ENCODE results near the gene BCDIN3D.

The BCDIN3D gene

DNA sequence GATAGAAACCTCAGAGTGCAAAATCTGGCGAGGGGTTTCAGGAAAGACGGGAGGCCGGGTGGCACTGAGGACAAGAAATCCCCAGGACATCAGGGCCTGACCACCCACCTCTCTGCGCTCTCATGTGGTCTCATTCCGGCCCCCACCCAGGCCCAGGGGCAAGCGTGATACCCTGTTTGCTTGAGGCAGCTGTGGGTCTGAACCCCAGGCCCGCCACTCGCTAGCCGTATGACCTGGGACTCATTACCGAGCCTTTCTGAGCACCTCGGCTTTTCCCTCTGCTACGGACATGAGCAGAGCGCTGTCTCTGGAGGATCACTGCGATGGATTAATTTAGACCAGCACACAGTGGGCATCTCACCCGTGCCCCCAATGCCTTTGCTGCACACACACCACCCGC lies 25.5 kb upstream of the BCDIN3D start:
- Histone ChIP-seq H3F3A (ENCODE audit: insufficient read depth, low read length) (no peaks in the 10 kb centered on the region), H4K20me1 (ENCODE audit: insufficient read depth, low read length) (no peaks in the 10 kb centered on the region)

DNA sequence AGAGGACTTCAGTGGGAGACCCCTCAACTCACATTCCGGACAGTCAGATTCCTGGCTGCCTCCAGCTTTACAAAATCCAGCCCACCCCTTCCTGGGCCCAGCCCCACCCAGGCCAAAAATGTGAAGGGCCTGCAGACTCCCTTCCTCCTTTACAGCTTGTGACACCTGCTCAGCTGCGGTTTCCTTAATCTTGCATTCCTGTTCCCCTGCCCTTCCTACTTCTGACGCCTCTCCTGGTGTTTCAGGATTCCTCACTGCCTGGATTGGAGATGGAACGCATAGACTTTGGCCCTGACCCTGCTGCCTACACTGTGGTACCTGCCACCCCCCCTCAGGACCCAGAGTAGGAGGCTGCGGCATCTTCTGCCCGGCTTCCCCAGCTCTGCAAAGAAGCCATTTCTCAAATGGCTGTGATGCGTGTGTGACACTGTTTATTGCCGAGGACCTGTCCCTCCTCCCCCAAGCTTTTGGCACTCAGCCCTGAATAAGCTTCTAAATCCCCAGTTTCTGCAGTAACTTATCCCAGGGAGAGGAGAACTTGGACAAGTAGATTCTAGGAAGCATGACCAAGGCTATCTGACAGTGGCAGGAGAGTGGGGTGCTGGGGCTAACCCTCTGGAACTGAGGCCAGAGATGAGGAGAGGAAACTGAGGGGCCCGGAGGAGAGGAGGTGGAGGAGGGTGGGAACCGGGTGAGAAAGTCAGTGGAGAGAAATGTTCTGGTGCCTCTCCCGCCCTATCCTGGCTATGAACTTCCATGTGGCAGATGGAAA lies 24.9 kb upstream of the BCDIN3D start:
- H4K20me1 ChIP-seq (ENCODE audit: insufficient read depth, low read length): no peaks in the 10 kb centered on the region
- no peak overlapping the region for H3K9ac ChIP-seq (ENCODE audit: low read length)
- H3K4me1 ChIP-seq (ENCODE audit: insufficient read depth, low read length, severe bottlenecking): no peaks in the 10 kb centered on the region
- no peaks in the 10 kb centered on the region; the same call in 1 of the 2 replicates for H3K27me3 ChIP-seq (ENCODE audit: insufficient read depth, low read length)
- H3F3A ChIP-seq (ENCODE audit: insufficient read depth, low read length): no peaks in the 10 kb centered on the region
- no peak for TF ChIP-seq CTCF (IDR thresholded peaks at IDR 0.05; ENCODE audit: low read length)
- TF ChIP-seq EZH2 (IDR thresholded peaks at IDR 0.05; ENCODE audit: borderline replicate concordance, low read length): no peak
- no peak overlapping the region for H3K4me3 ChIP-seq (ENCODE audit: low read depth, low read length, poor library complexity, severe bottlenecking)
- no peaks in the 10 kb centered on the region for H3K9me2 ChIP-seq (ENCODE audit: low read depth, low read length)
- H3K79me2 ChIP-seq (ENCODE audit: insufficient read depth, low read length): no peaks in the 10 kb centered on the region
- H3K36me3 ChIP-seq (ENCODE audit: insufficient read depth, low read length): no peaks in the 10 kb centered on the region
- H3K9me3 ChIP-seq (ENCODE audit: low read length): no peaks in the 10 kb centered on the region
- H2AFZ ChIP-seq (ENCODE audit: low read length): no peak overlapping the region
- no peak overlapping the region for H3K27ac ChIP-seq (ENCODE audit: low read depth, low read length, poor library complexity, severe bottlenecking)
- no peak overlapping the region for H3K4me2 ChIP-seq (ENCODE audit: low read length)

More for the DNA sequence above, 25.5 kb upstream of the BCDIN3D start:
- TF ChIP-seq EZH2 (IDR thresholded peaks at IDR 0.05; ENCODE audit: borderline replicate concordance, low read length): no peak
- no peak for TF ChIP-seq CTCF (IDR thresholded peaks at IDR 0.05; ENCODE audit: low read length)
- H2AFZ ChIP-seq (ENCODE audit: low read length): no peak overlapping the region
- H3K36me3 ChIP-seq (ENCODE audit: insufficient read depth, low read length): no peaks in the 10 kb centered on the region
- H3K4me1 ChIP-seq (ENCODE audit: insufficient read depth, low read length, severe bottlenecking): no peaks in the 10 kb centered on the region
- no peaks in the 10 kb centered on the region for H3K9me2 ChIP-seq (ENCODE audit: low read depth, low read length)
- no peaks in the 10 kb centered on the region; the same call in 1 of the 2 replicates for H3K27me3 ChIP-seq (ENCODE audit: insufficient read depth, low read length)
- H3K9me3 ChIP-seq (ENCODE audit: low read length): no peaks in the 10 kb centered on the region
- H3K9ac ChIP-seq (ENCODE audit: low read length): no peak overlapping the region
- H3K4me2 ChIP-seq (ENCODE audit: low read length): no peak overlapping the region
- no peak overlapping the region for H3K4me3 ChIP-seq (ENCODE audit: low read depth, low read length, poor library complexity, severe bottlenecking)
- H3K79me2 ChIP-seq (ENCODE audit: insufficient read depth, low read length): no peaks in the 10 kb centered on the region
- H3K27ac ChIP-seq (ENCODE audit: low read depth, low read length, poor library complexity, severe bottlenecking): no peak overlapping the region

DNA sequence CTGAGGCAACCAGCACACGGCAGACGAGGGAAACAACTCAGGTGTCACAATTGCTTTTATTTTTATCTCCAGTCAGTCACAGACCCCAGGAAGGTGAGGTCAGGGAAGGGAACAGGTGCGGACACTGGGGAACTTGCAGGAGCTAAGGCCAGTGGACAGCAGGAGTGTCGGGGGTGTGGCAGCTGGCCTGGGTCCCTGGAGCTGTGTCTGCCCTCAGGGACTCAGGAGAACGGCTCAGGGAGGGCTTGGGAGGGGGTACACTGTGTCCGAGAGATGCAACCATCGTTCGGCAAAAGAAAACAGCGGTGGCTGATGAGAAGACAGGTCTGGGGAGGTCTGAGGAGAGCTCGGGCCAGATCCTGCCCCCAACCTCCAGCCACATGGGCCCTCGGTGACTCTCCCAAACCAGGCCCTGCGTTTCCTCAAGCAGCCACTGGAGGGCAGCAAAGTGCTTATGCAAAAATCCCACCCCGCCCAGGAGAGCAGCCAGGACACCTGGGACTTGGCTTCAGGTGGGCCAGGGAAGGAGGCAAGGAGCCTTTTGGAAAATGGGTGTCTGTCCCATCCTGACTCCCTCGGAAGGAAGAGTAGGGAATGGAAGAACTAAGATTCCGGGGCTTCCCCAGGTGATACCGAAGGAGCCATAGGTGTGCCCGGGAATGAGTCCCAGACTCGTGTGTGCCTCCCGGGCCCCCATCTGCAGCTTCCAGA lies 24.1 kb upstream of the BCDIN3D start:
- Histone ChIP-seq H3K4me3 (ENCODE audit: low read depth, low read length, poor library complexity, severe bottlenecking) (no peak overlapping the region), H3K27me3 (ENCODE audit: insufficient read depth, low read length) (no peaks in the 10 kb centered on the region; the same call in 1 of the 2 replicates), H3K9ac (ENCODE audit: low read length) (no peak overlapping the region), H3K4me1 (ENCODE audit: insufficient read depth, low read length, severe bottlenecking) (no peaks in the 10 kb centered on the region), H4K20me1 (ENCODE audit: insufficient read depth, low read length) (no peaks in the 10 kb centered on the region), H3K4me2 (ENCODE audit: low read length) (no peak overlapping the region), H3K79me2 (ENCODE audit: insufficient read depth, low read length) (no peaks in the 10 kb centered on the region), H3F3A (ENCODE audit: insufficient read depth, low read length) (no peaks in the 10 kb centered on the region), H3K27ac (ENCODE audit: low read depth, low read length, poor library complexity, severe bottlenecking) (no peak overlapping the region), H3K36me3 (ENCODE audit: insufficient read depth, low read length) (no peaks in the 10 kb centered on the region), H3K9me2 (ENCODE audit: low read depth, low read length) (no peaks in the 10 kb centered on the region), H3K9me3 (ENCODE audit: low read length) (no peaks in the 10 kb centered on the region), H2AFZ (ENCODE audit: low read length) (no peak overlapping the region)
- TF ChIP-seq EZH2 (IDR thresholded peaks at IDR 0.05; ENCODE audit: borderline replicate concordance, low read length): no peak
- peak; percentile 92 for TF ChIP-seq CTCF (IDR thresholded peaks at IDR 0.05; ENCODE audit: low read length)

Data from OCI-LY1 (cell line).